ENCODE measurements around the gene UNG.

UNG gene

GRCh38 chr12:109088818-109089217 lies 8.6 kb upstream of the UNG start:
- Histone ChIP-seq H4K8ac (ENCODE audit: low read depth, low read length) (no peak overlapping the region), H3K23ac (ENCODE audit: low read length) (no peak overlapping the region), H3K9ac (ENCODE audit: low read length) (no peak overlapping the region), H3K27ac (ENCODE audit: low read depth, low read length) (no peak overlapping the region), H2AFZ (ENCODE audit: insufficient read depth, low read length, poor library complexity) (no peak overlapping the region), H2BK5ac (ENCODE audit: low read depth, low read length, poor library complexity) (no peak overlapping the region), H3K4ac (ENCODE audit: low read depth, low read length) (no peak overlapping the region), H2BK120ac (ENCODE audit: insufficient read depth, low read length, poor library complexity) (no peak overlapping the region), H2BK12ac (ENCODE audit: low read length) (no peak overlapping the region), H3K27me3 (ENCODE audit: insufficient read depth, low read length) (no peaks in the 10 kb centered on the region), H3K79me2 (ENCODE audit: control insufficient read depth, insufficient read depth, low read length, poor library complexity) (no peaks in the 10 kb centered on the region), H4K12ac (ENCODE audit: low read depth, low read length) (no peak overlapping the region), H3K4me3 (ENCODE audit: low read depth, low read length) (no peak overlapping the region), H3K18ac (ENCODE audit: low read length) (no peak overlapping the region), H3K9me3 (ENCODE audit: insufficient read depth, low read depth, low read length) (no peaks in the 10 kb centered on the region), H4K91ac (ENCODE audit: low read depth, low read length) (no peak overlapping the region), H3K79me1 (ENCODE audit: low read length) (peaks cover 3% of the 10 kb centered on the region), H3K36me3 (ENCODE audit: control insufficient read depth in 1 of 2, insufficient read depth in 2 of 2, low read length in 2 of 2) (peaks cover 19 to 21% of the 10 kb centered on the region in 2 experiments), H3K4me2 (ENCODE audit: low read length) (no peak overlapping the region), H3K14ac (ENCODE audit: low read length) (no peak overlapping the region), H3K4me1 (ENCODE audit: control insufficient read depth in 1 of 2, insufficient read depth in 2 of 2, low read length in 2 of 2) (peaks cover 8% of the 10 kb centered on the region in 2 experiments), H2AK5ac (ENCODE audit: low read length) (no peak overlapping the region)
- DNase-seq: no peak
- WGBS (ENCODE audit: extremely low coverage, insufficient coverage, insufficient read length): no CpG with 5 or more reads among the region's 6 CpGs

GRCh38 chr12:109089683-109090082 lies 7.7 kb upstream of the UNG start:
- H3K23ac ChIP-seq (ENCODE audit: low read length): no peak overlapping the region
- no peak overlapping the region for H2AFZ ChIP-seq (ENCODE audit: insufficient read depth, low read length, poor library complexity)
- no peak overlapping the region for H4K8ac ChIP-seq (ENCODE audit: low read depth, low read length)
- H3K18ac ChIP-seq (ENCODE audit: low read length): no peak overlapping the region
- H3K79me1 ChIP-seq (ENCODE audit: low read length): peaks cover 3% of the 10 kb centered on the region
- H3K9ac ChIP-seq (ENCODE audit: low read length): no peak overlapping the region
- H4K91ac ChIP-seq (ENCODE audit: low read depth, low read length): no peak overlapping the region
- no peak overlapping the region for H2BK120ac ChIP-seq (ENCODE audit: insufficient read depth, low read length, poor library complexity)
- H2AK5ac ChIP-seq (ENCODE audit: low read length): no peak overlapping the region
- DNase-seq: no peak
- H3K27ac ChIP-seq (ENCODE audit: low read depth, low read length): no peak overlapping the region
- no peak overlapping the region for H3K4ac ChIP-seq (ENCODE audit: low read depth, low read length)
- WGBS (ENCODE audit: extremely low coverage, insufficient coverage, insufficient read length): no CpG with 5 or more reads among the region's 7 CpGs
- no peaks in the 10 kb centered on the region for H3K27me3 ChIP-seq (ENCODE audit: insufficient read depth, low read length)
- H3K36me3 ChIP-seq (ENCODE audit: control insufficient read depth in 1 of 2, insufficient read depth in 2 of 2, low read length in 2 of 2): peaks cover 17 to 19% of the 10 kb centered on the region in 2 experiments
- no peak overlapping the region for H2BK12ac ChIP-seq (ENCODE audit: low read length)
- H3K79me2 ChIP-seq (ENCODE audit: control insufficient read depth, insufficient read depth, low read length, poor library complexity): no peaks in the 10 kb centered on the region
- no peak overlapping the region for H4K12ac ChIP-seq (ENCODE audit: low read depth, low read length)
- no peak overlapping the region for H3K4me2 ChIP-seq (ENCODE audit: low read length)
- H2BK5ac ChIP-seq (ENCODE audit: low read depth, low read length, poor library complexity): no peak overlapping the region
- H3K4me1 ChIP-seq (ENCODE audit: control insufficient read depth in 1 of 2, insufficient read depth in 2 of 2, low read length in 2 of 2): peaks cover 8% of the 10 kb centered on the region in 2 experiments
- no peaks in the 10 kb centered on the region for H3K9me3 ChIP-seq (ENCODE audit: insufficient read depth, low read depth, low read length)
- H3K4me3 ChIP-seq (ENCODE audit: low read depth, low read length): no peak overlapping the region
- H3K14ac ChIP-seq (ENCODE audit: low read length): no peak overlapping the region

GRCh38 chr12:109092497-109093021 lies 4.8 kb upstream of the UNG start:
- Histone ChIP-seq H2BK120ac (ENCODE audit: insufficient read depth, low read length, poor library complexity) (no peak overlapping the region), H3K14ac (ENCODE audit: low read length) (no peak overlapping the region), H3K79me1 (ENCODE audit: low read length) (peaks cover 5% of the 10 kb centered on the region), H4K8ac (ENCODE audit: low read depth, low read length) (peak overlapping the region; percentile 85), H3K9ac (ENCODE audit: low read length) (no peak overlapping the region), H4K91ac (ENCODE audit: low read depth, low read length) (peak overlapping the region; percentile 50), H2AK5ac (ENCODE audit: low read length) (no peak overlapping the region), H3K9me3 (ENCODE audit: insufficient read depth, low read depth, low read length) (no peaks in the 10 kb centered on the region), H2BK12ac (ENCODE audit: low read length) (peak overlapping the region; percentile 10), H3K23ac (ENCODE audit: low read length) (no peak overlapping the region), H3K36me3 (ENCODE audit: control insufficient read depth in 1 of 2, insufficient read depth in 2 of 2, low read length in 2 of 2) (peaks cover 6 to 10% of the 10 kb centered on the region in 2 experiments), H2AFZ (ENCODE audit: insufficient read depth, low read length, poor library complexity) (peak overlapping the region; percentile 46), H2BK5ac (ENCODE audit: low read depth, low read length, poor library complexity) (no peak overlapping the region), H3K4ac (ENCODE audit: low read depth, low read length) (no peak overlapping the region), H3K4me2 (ENCODE audit: low read length) (peak overlapping the region; percentile 66), H3K4me3 (ENCODE audit: low read depth, low read length) (no peak overlapping the region), H3K18ac (ENCODE audit: low read length) (no peak overlapping the region), H3K27ac (ENCODE audit: low read depth, low read length) (no peak overlapping the region), H4K12ac (ENCODE audit: low read depth, low read length) (peak overlapping the region; percentile 49), H3K4me1 (ENCODE audit: control insufficient read depth in 1 of 2, insufficient read depth in 2 of 2, low read length in 2 of 2) (peaks cover 8 to 11% of the 10 kb centered on the region in 2 experiments), H3K79me2 (ENCODE audit: control insufficient read depth, insufficient read depth, low read length, poor library complexity) (no peaks in the 10 kb centered on the region), H3K27me3 (ENCODE audit: insufficient read depth, low read length) (no peaks in the 10 kb centered on the region)
- WGBS (ENCODE audit: extremely low coverage, insufficient coverage, insufficient read length): no CpG with 5 or more reads among the region's 6 CpGs
- DNase-seq: no peak

- H3K18ac ChIP-seq (ENCODE audit: low read length): peak within 1 kb of the TSS; percentile 20
- H3K4ac ChIP-seq (ENCODE audit: low read depth, low read length): no peak within 1 kb of the TSS
- peak within 1 kb of the TSS; percentile 66 for H3K4me2 ChIP-seq (ENCODE audit: low read length)
- H4K12ac ChIP-seq (ENCODE audit: low read depth, low read length): peak within 1 kb of the TSS; percentile 49
- H2BK120ac ChIP-seq (ENCODE audit: insufficient read depth, low read length, poor library complexity): peak within 1 kb of the TSS; percentile 8
- H2BK5ac ChIP-seq (ENCODE audit: low read depth, low read length, poor library complexity): no peak within 1 kb of the TSS
- peaks cover 3 to 7% of the 10 kb centered on the region in 2 experiments for H3K36me3 ChIP-seq (ENCODE audit: control insufficient read depth in 1 of 2, insufficient read depth in 2 of 2, low read length in 2 of 2)
- no peaks in the 10 kb centered on the region for H3K27me3 ChIP-seq (ENCODE audit: insufficient read depth, low read length)
- H3K4me1 ChIP-seq (ENCODE audit: control insufficient read depth in 1 of 2, insufficient read depth in 2 of 2, low read length in 2 of 2): peaks cover 8 to 11% of the 10 kb centered on the region in 2 experiments
- H3K9ac ChIP-seq (ENCODE audit: low read length): no peak within 1 kb of the TSS
- H4K91ac ChIP-seq (ENCODE audit: low read depth, low read length): peak within 1 kb of the TSS; percentile 50
- no peaks in the 10 kb centered on the region for H3K79me2 ChIP-seq (ENCODE audit: control insufficient read depth, insufficient read depth, low read length, poor library complexity)
- H3K9me3 ChIP-seq (ENCODE audit: insufficient read depth, low read depth, low read length): no peaks in the 10 kb centered on the region
- peak within 1 kb of the TSS; percentile 41 for H3K14ac ChIP-seq (ENCODE audit: low read length)
- no peak within 1 kb of the TSS for H3K23ac ChIP-seq (ENCODE audit: low read length)
- peak within 1 kb of the TSS; percentile 60 for H3K4me3 ChIP-seq (ENCODE audit: low read depth, low read length)
- H2AFZ ChIP-seq (ENCODE audit: insufficient read depth, low read length, poor library complexity): peak within 1 kb of the TSS; percentile 66
- peak within 1 kb of the TSS; percentile 85 for H4K8ac ChIP-seq (ENCODE audit: low read depth, low read length)
- DNase-seq: peak; percentile 97
- peak within 1 kb of the TSS; percentile 85 for H2BK12ac ChIP-seq (ENCODE audit: low read length)
- H3K79me1 ChIP-seq (ENCODE audit: low read length): peaks cover 5% of the 10 kb centered on the region
- H2AK5ac ChIP-seq (ENCODE audit: low read length): peak within 1 kb of the TSS; percentile 50
- WGBS (ENCODE audit: extremely low coverage, insufficient coverage, insufficient read length): no CpG with 5 or more reads among the region's 45 CpGs
- no peak within 1 kb of the TSS for H3K27ac ChIP-seq (ENCODE audit: low read depth, low read length)
These were observed 4.1 kb upstream of the UNG start, which contains the start of gene ALKBH2 for GRCh38 chr12:109093022-109093918. ALKBH2 (minus strand) TSS chr12:109093472; CDS start chr12:109092786, 686 bp downstream.
